Muscle layer of duodenum (tissue), 2 donors: Measurements from ENCODE around the gene MYT1.
"Not testable (repeated sequence)": the region's sequence is repeated elsewhere in the genome, so short reads cannot be mapped to it uniquely, and the experiment has no call there.

ENCODE experiments used
- H3K27ac ChIP-seq: one replicate; pipeline ENCODE4 v1.7.0; 2013; ENCODE audit warnings: mild to moderate bottlenecking, low read length
- H3K27me3 ChIP-seq: one replicate; pipeline ENCODE4 v1.7.0; 2013; ENCODE audit warnings: low read depth, mild to moderate bottlenecking, control low read depth, low read length
- H3K36me3 ChIP-seq, 2 donors: one replicate each; pipeline ENCODE4 v1.7.0; 2013; ENCODE audit warnings: low read length in 2 of 2, control low read depth in 1 of 2, mild to moderate bottlenecking in 1 of 2; ENCODE audit not compliant: insufficient read depth in 2 of 2, control insufficient read depth in 1 of 2
- H3K4me1 ChIP-seq, 2 donors: one replicate each; pipeline ENCODE4 v1.7.0; 2013; ENCODE audit warnings: low read length in 2 of 2, mild to moderate bottlenecking in 2 of 2, control low read depth in 1 of 2, moderate library complexity in 1 of 2; ENCODE audit not compliant: insufficient read depth in 2 of 2, control insufficient read depth in 1 of 2
- H3K4me3 ChIP-seq, 2 donors: one replicate each; pipeline ENCODE4 v1.7.0; 2013; ENCODE audit warnings: low read length in 2 of 2, low read depth in 1 of 2, mild to moderate bottlenecking in 1 of 2
- H3K9me3 ChIP-seq, 2 donors: one replicate each; pipeline ENCODE4 v1.7.0; 2013; ENCODE audit warnings: low read length in 2 of 2, control low read depth in 1 of 2, mild to moderate bottlenecking in 1 of 2; ENCODE audit not compliant: control insufficient read depth in 1 of 2
- donor health status: healthy.

The MYT1 gene

DNA sequence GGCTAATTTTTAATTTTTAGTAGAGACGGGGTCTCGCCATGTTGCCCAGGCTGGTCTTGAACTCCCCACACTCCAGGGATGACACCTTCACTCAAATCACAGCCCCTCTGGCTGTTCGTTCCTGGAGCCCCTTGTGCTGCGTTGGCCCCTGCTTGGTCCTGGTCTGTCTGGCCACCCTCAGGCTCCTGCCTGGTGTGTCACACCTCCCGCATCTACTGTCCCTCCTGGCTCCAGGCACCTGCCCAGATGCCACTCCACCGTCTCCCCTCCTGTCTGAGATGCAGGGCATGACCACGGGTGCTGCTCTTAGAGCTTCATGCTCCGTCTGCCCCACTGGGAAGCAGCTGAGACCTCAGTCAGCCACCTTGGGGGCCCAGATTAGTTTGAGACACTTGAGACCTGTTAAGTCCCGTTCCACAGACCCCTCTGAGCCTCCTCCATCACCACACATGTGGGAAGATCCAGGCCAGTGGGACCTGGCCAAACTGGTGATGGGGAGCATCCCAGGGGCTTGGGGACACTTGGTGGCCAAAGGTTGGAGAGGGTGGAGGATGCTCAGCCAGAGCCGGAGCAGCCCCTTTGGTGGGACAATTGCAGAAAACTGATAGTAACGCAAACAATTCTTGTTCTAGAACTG is 35.0 kb upstream of the MYT1 start:
- no peaks in the 10 kb centered on the region for H3K36me3 ChIP-seq
- no peaks in the 10 kb centered on the region for H3K27me3 ChIP-seq
- no peaks in the 10 kb centered on the region for H3K4me1 ChIP-seq
- H3K27ac ChIP-seq = no peak overlapping the region
- no peaks in the 10 kb centered on the region for H3K9me3 ChIP-seq
- H3K4me3 ChIP-seq = no peak overlapping the region

DNA sequence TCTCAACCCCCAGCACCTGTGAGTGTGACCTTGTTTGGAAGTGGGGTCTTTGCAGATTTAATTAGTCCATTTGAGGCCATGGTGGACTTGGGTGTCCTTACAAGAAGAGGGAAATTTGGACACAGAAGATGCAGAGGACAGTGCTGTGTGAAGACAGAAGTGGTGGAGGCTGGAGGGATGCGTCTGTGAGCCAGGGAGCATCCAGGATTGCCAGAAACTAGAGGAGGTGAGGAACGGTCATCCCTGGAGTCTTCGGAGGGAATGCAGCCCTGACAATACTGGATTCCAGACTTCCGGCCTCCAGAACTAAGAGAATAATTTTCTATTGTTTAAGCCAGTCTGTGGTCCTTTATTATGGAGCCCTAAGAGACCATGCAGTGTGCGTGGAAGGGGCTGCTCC is 34.0 kb upstream of the MYT1 start:
- H3K36me3 ChIP-seq = no peaks in the 10 kb centered on the region
- H3K4me3 ChIP-seq = no peak overlapping the region
- no peaks in the 10 kb centered on the region for H3K27me3 ChIP-seq
- H3K4me1 ChIP-seq = no peaks in the 10 kb centered on the region
- no peak overlapping the region for H3K27ac ChIP-seq
- no peaks in the 10 kb centered on the region for H3K9me3 ChIP-seq

DNA sequence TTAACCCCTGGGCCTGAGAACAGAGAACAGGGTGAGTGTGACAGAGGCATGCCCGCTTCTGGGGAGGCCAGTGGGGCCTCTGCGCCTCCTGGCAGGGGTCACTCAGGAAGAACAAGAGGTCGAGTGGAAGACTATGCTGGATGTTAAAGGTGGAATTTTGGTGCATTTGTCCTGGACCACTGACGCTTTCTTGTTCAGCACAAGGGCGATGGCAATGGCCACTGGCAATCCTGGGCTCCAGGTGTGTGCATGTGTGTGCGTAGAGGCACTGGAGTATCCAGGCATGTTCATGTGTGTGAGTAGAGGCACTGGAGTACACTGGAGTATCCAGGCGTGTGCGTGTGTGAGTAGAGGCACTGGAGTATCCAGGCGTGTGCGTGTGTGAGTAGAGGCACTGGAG is 33.4 kb upstream of the MYT1 start:
- H3K4me3 ChIP-seq = no peak overlapping the region
- H3K27me3 ChIP-seq = no peaks in the 10 kb centered on the region
- H3K9me3 ChIP-seq = no peaks in the 10 kb centered on the region
- H3K27ac ChIP-seq = no peak overlapping the region
- no peaks in the 10 kb centered on the region for H3K36me3 ChIP-seq
- no peaks in the 10 kb centered on the region for H3K4me1 ChIP-seq

DNA sequence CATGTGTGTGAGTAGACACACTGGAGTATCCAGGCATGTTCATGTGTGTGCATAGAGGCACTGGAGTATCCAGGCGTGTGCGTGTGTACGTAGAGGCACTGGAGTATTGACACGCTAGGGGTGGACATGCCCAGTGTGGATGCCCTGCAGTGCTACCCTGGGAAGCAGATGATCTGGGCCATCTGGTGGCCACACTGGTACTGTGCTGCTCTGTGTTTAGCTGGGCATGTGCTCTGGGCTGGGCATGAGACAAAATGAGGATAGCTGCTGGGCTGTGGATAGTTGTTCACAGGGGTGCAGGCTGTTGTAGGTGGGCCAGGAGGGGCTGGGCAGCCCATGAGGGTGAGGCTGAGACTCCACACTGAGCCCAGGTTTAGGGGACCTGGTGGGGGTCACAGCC is 32.8 kb upstream of the MYT1 start:
- Histone ChIP-seq H3K4me1 (no peaks in the 10 kb centered on the region), H3K27me3 (no peaks in the 10 kb centered on the region), H3K27ac (no peak overlapping the region), H3K36me3 (no peaks in the 10 kb centered on the region), H3K4me3 (no peak overlapping the region), H3K9me3 (no peaks in the 10 kb centered on the region)

DNA sequence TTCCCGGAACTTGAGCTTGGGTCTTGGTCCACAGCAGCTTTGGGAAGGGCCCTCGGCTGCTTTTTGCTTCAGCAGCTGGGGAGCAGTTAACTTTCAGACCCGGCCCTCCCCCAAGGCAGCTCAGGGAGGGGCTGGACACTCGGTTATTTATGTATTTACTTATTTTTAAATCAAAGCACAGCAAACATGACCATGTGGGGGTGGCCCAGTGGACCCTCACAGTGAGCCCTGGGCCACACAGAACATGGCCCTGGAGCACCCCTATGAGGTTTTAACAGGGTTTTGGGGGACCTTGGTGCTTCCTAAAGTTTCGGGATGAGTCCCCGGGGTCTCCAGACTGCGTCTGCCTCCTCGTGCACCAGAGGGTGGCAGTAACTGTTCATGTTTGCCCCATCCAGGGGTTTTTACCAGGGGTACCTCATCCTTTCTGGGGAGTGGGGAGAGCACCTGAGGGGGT is 30.3 kb upstream of the MYT1 start:
- Histone ChIP-seq H3K27me3 (no peaks in the 10 kb centered on the region), H3K27ac (no peak overlapping the region), H3K4me1 (no peaks in the 10 kb centered on the region), H3K36me3 (no peaks in the 10 kb centered on the region), H3K9me3 (no peaks in the 10 kb centered on the region), H3K4me3 (no peak overlapping the region)

DNA sequence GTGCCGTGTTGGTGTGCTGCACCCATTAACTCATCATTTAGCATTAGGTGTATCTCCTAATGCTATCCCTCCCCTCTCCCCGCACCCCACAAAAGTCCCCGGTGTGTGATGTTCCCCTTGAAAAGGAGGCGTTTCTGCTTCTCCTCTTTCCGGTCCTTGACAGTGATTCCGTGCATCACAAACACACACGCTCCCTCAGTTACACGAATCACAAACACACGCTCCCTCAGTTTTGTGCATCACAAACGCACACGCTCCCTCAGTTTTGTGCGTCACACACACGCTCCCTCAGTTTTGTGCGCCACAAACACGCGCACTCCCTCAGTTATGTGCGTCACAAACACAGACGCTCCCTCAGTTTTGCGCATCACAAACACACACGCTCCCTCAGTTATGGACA is 29.5 kb upstream of the MYT1 start:
- not testable (repeated sequence) for H3K4me1 ChIP-seq, H3K27me3 ChIP-seq, H3K27ac ChIP-seq, H3K9me3 ChIP-seq, H3K4me3 ChIP-seq, H3K36me3 ChIP-seq

DNA sequence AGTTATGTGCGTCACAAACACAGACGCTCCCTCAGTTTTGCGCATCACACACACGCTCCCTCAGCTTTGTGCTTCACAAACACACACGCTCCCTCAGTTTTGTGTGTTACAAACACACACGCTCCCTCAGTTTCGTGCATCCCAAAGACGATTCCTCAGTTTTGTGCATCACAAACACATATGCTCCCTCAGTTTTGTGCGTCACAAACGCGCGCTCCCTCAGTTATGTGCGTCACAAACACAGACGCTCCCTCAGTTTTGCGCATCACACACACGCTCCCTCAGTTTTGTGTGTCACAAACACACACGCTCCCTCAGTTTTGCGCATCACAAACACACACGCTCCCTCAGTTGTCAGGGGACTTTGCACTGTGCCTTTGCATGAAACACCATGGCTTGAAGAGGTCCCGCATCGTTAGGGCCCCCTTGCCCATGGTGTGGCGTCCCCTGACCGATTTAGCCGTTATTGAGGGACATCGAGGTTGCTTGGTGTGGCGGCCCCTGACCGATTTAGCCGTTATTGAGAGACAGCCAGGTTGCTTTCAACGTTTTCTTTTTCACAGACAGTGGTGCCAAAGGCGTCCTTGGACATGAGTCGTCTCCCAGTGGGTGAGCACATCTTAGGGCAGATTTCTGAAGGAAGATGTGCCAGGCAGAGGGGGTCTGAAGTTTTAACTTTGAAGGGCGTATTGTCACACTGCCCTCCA is 28.1 kb upstream of the MYT1 start:
- H3K27ac ChIP-seq = no peak overlapping the region
- no peaks in the 10 kb centered on the region for H3K9me3 ChIP-seq
- no peaks in the 10 kb centered on the region for H3K27me3 ChIP-seq
- H3K36me3 ChIP-seq = no peaks in the 10 kb centered on the region
- H3K4me3 ChIP-seq = no peak overlapping the region
- H3K4me1 ChIP-seq = no peaks in the 10 kb centered on the region

DNA sequence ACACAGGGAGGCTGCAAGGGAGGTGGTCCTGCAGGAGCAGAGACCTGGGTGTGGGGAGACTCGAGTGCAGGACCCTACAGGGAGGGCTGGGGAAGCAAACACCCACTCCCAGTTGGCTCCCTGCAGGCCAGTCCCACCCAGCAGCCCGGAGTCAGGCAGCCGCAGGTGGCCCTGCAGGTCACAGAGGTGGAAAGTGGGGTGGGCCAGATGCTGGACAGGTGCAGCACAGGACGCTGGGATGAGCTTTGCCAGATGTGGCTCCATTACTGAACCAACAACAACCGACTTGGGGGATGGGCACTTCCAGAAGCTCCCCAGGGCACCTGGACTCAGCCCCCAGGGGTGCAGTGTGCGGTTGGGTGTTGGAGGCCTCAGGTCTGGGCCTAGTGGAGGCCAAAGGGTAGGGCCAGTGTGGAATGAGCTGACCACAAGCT is 26.6 kb upstream of the MYT1 start:
- Histone ChIP-seq H3K36me3 (no peaks in the 10 kb centered on the region), H3K4me3 (no peak overlapping the region), H3K27ac (no peak overlapping the region), H3K4me1 (no peaks in the 10 kb centered on the region), H3K27me3 (no peaks in the 10 kb centered on the region), H3K9me3 (no peaks in the 10 kb centered on the region)

DNA sequence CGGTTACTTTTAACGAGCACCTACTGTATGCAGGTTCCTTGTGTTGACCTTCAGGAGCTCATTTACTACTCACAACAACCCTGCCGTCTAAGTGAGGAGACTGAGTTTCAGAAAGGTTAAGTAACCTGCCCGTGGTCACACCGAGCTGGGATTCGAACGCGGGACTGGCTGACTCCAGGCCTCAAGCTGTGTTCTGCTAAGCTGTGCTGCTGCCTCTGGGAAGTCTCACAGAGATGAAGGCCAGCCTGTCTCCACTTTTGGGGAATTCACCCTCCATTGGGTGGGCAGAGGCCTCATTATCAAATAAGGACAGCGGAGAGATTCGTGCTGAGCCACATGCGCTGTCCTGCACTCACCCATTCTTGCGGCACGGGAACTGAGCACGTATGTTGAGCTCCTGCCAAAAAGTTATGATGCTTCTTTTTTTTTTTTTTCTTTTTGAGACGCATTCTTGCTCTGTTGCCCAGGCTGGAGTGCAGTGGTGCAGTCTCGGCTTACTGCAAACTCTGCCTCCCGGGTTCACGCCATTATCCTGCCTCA is 25.9 kb upstream of the MYT1 start:
- Histone ChIP-seq H3K4me1 (no peaks in the 10 kb centered on the region), H3K4me3 (no peak overlapping the region), H3K36me3 (no peaks in the 10 kb centered on the region), H3K27me3 (no peaks in the 10 kb centered on the region), H3K9me3 (no peaks in the 10 kb centered on the region), H3K27ac (no peak overlapping the region)

DNA sequence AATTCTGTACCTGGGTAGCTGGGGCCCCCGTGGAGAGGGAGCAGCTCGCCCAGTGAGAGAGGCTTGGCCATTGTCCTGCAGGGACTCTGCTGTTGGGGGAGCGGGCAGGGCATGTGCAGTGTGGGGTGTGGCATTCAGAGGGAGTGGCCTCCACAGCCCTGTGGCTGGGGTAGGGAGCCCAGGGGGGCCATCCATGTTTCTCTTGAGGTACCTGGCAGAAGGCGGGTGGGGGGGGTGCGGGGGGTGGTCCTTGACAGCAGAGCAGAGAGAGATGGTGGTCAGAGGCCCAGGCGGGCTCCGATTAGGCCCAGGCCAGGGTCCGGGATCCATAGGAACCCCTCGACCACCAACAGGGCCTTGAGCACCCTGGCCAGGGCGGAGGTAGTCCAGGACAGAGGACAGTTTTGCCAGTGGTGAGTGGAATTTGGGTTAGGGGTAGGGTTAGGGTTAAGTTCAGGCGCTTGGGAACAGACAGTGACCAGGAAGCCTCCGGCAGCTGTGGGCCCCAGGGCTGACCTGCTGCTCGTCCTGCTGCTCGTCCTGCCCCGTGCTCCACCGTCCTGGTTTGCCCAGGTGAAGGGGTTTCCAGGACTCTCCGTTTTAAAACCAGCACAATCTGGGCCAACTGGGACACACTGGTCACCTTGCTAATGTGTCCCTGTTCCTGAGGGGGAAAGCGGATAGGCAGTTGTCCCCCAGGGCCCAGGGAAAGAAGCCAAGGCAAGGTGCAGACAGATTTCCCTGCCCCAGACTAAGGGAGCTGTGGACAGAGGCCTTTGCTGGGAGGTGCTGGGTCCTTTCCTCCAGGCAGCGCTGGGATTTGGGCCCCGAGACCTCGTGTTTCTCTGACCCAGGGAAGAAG is 24.8 kb upstream of the MYT1 start:
- Histone ChIP-seq H3K9me3 (no peaks in the 10 kb centered on the region), H3K4me1 (no peaks in the 10 kb centered on the region), H3K27ac (no peak overlapping the region), H3K4me3 (no peak overlapping the region), H3K27me3 (no peaks in the 10 kb centered on the region), H3K36me3 (no peaks in the 10 kb centered on the region)
